GM06990 (cell line): ENCODE results near the gene CEP97.

Source experiments
- DNase-seq: peaks from one replicate; pipeline ENCODE4 v3.0.0-alpha.2; 2011; ENCODE audit not compliant: insufficient read length; ENCODE audit errors: extremely low read depth
- H3K27me3 ChIP-seq: replicated peaks from 2 replicates; pipeline ENCODE4 v1.6.0; 2011; ENCODE audit warnings: low read length; ENCODE audit not compliant: control insufficient read depth, insufficient read depth
- H3K36me3 ChIP-seq: 2 replicates; pipeline ENCODE4 v1.5.1; 2011; ENCODE audit warnings: low read length; ENCODE audit not compliant: control insufficient read depth, insufficient read depth
- H3K4me3 ChIP-seq: replicated peaks from 2 replicates; pipeline ENCODE4 v1.5.1; 2011; ENCODE audit warnings: low read depth, mild to moderate bottlenecking, control low read depth, low read length
- CTCF ChIP-seq: IDR thresholded peaks from 2 replicates; pipeline ENCODE4 v1.5.1; 2011; ENCODE audit warnings: low read length, control low read depth, mild to moderate bottlenecking, inconsistent platforms; ENCODE audit not compliant: insufficient read depth, poor library complexity, severe bottlenecking

The CEP97 gene

GRCh38 chr3:101801174-101801573 is 76.8 kb downstream of the CEP97 start:
- TF ChIP-seq CTCF = no peak
- no peaks in the 10 kb centered on the region for H3K27me3 ChIP-seq
- no peaks in the 10 kb centered on the region; the same call in 1 of the 2 replicates for H3K36me3 ChIP-seq
- no peak for DNase-seq
- H3K4me3 ChIP-seq = no peak overlapping the region

GRCh38 chr3:101802179-101802578 is 77.8 kb downstream of the CEP97 start:
- no peak overlapping the region for H3K4me3 ChIP-seq
- no peak for DNase-seq
- H3K27me3 ChIP-seq = no peaks in the 10 kb centered on the region
- H3K36me3 ChIP-seq = no peaks in the 10 kb centered on the region; the same call in 1 of the 2 replicates
- TF ChIP-seq CTCF = no peak

GRCh38 chr3:101803173-101803782 is 78.9 kb downstream of the CEP97 start:
- H3K27me3 ChIP-seq = no peaks in the 10 kb centered on the region
- peak; percentile 74 for TF ChIP-seq CTCF
- no peak overlapping the region for H3K4me3 ChIP-seq
- peak; percentile 54 for DNase-seq
- no peaks in the 10 kb centered on the region; the same call in 1 of the 2 replicates for H3K36me3 ChIP-seq

- H3K27me3 ChIP-seq = no peaks in the 10 kb centered on the region
- no peaks in the 10 kb centered on the region; the same call in 1 of the 2 replicates for H3K36me3 ChIP-seq
- DNase-seq = no peak
- TF ChIP-seq CTCF = no peak
- H3K4me3 ChIP-seq = no peak overlapping the region
Measured at GRCh38 chr3:101803939-101804338, 79.5 kb downstream of the CEP97 start.

- TF ChIP-seq CTCF = no peak
- H3K27me3 ChIP-seq = no peaks in the 10 kb centered on the region
- H3K36me3 ChIP-seq = no peaks in the 10 kb centered on the region; the same call in 1 of the 2 replicates
- DNase-seq = no peak
- H3K4me3 ChIP-seq = no peak overlapping the region
Measured at GRCh38 chr3:101806491-101806890, 82.1 kb downstream of the CEP97 start.

GRCh38 chr3:101807888-101808287 is 83.5 kb downstream of the CEP97 start:
- TF ChIP-seq CTCF = no peak
- DNase-seq = no peak
- no peaks in the 10 kb centered on the region; the same call in 1 of the 2 replicates for H3K36me3 ChIP-seq
- no peaks in the 10 kb centered on the region for H3K27me3 ChIP-seq
- H3K4me3 ChIP-seq = no peak overlapping the region
